ENCODE data around the gene THSD4.

DNA sequence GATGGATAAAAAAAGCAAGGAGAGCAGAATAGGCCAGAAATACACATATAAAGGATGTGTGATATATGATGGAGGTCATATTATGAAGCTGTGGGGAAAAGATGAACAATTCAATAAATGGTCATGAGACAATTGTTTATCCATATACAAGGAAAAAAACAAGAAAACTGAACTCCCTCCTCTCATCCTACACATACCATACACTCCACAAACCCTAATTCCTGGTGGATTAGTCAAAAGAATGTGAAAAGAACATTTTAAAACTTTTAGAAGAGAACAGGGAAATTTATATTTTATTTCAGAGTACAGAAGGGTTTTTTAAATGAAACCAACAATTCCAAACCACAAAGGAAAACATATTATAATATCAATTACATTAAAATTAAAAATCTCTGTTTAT is 660.6 kb downstream of the THSD4 start:
- TF ChIP-seq, protein P1, sequence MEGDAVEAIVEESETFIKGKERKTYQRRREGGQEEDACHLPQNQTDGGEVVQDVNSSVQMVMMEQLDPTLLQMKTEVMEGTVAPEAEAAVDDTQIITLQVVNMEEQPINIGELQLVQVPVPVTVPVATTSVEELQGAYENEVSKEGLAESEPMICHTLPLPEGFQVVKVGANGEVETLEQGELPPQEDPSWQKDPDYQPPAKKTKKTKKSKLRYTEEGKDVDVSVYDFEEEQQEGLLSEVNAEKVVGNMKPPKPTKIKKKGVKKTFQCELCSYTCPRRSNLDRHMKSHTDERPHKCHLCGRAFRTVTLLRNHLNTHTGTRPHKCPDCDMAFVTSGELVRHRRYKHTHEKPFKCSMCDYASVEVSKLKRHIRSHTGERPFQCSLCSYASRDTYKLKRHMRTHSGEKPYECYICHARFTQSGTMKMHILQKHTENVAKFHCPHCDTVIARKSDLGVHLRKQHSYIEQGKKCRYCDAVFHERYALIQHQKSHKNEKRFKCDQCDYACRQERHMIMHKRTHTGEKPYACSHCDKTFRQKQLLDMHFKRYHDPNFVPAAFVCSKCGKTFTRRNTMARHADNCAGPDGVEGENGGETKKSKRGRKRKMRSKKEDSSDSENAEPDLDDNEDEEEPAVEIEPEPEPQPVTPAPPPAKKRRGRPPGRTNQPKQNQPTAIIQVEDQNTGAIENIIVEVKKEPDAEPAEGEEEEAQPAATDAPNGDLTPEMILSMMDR (IDR thresholded peaks at IDR 0.05; ENCODE audit: low read depth, low read length), result no peak
- TF ChIP-seq EZH2phosphoT487 (IDR thresholded peaks at IDR 0.05; ENCODE audit: low read depth), result no peak

Measured in OCI-LY3 (cell line).